GM23338 (cell line): ENCODE measurements around the gene PRTFDC1. TPM values are rescaled to one million over a fixed set of nuclear protein-coding genes. Genes with fewer than 3 reads are reported as not detected.

ENCODE experiments used
- ATAC-seq: fragments of 200-7000 bp; cut with Tn5 transposase; 3 replicates; pipeline ENCODE4 v1.9.1; 2020
- DNase-seq: peaks from one replicate; pipeline ENCODE4 v3.0.0-alpha.2; 2015; ENCODE audit warnings: low spot score
- H2AFZ ChIP-seq: fragments of 200-600 bp; sonication (generic); 2 replicates; pipeline ENCODE4 v1.8.0; 2016; ENCODE audit warnings: antibody characterized with exemption, mild to moderate bottlenecking, moderate library complexity
- H3F3A ChIP-seq: fragments of 200-600 bp; sonication (generic); replicated peaks from 2 replicates; pipeline ENCODE4 v1.8.0; 2017; ENCODE audit warnings: antibody characterized with exemption, mixed run types, low read depth
- H3K27ac ChIP-seq: fragments of 200-600 bp; sonication (generic); 2 replicates; pipeline ENCODE4 v1.6.1; 2016; ENCODE audit warnings: low read depth
- H3K27me3 ChIP-seq: fragments of 200-600 bp; sonication (generic); 2 replicates; pipeline ENCODE4 v1.8.0; 2016; ENCODE audit warnings: mild to moderate bottlenecking, mixed run types, moderate library complexity; ENCODE audit not compliant: insufficient read depth
- H3K36me3 ChIP-seq: fragments of 200-600 bp; sonication (generic); 2 replicates; pipeline ENCODE4 v1.8.0; 2016; ENCODE audit warnings: mild to moderate bottlenecking; ENCODE audit not compliant: insufficient read depth
- H3K4me1 ChIP-seq: fragments of 200-600 bp; sonication (generic); 2 replicates; pipeline ENCODE4 v1.8.0; 2016; ENCODE audit warnings: mild to moderate bottlenecking, moderate library complexity; ENCODE audit not compliant: insufficient read depth
- H3K4me2 ChIP-seq: fragments of 200-600 bp; sonication (generic); 2 replicates; pipeline ENCODE4 v1.7.1; 2017; ENCODE audit warnings: mixed run types
- H3K4me3 ChIP-seq: fragments of 200-600 bp; sonication (generic); 2 replicates; pipeline ENCODE4 v1.6.1; 2016; ENCODE audit warnings: mixed run types
- H3K79me2 ChIP-seq: fragments of 200-600 bp; sonication (generic); replicated peaks from 2 replicates; pipeline ENCODE4 v1.8.0; 2017; ENCODE audit warnings: mild to moderate bottlenecking; ENCODE audit not compliant: insufficient read depth
- H3K9me2 ChIP-seq: fragments of 200-600 bp; sonication (generic); 2 replicates; pipeline ENCODE4 v1.8.0; 2017; ENCODE audit not compliant: insufficient read depth
- H4K20me1 ChIP-seq: fragments of 200-600 bp; sonication (generic); replicated peaks from 2 replicates; pipeline ENCODE4 v1.8.0; 2017; ENCODE audit warnings: mild to moderate bottlenecking; ENCODE audit not compliant: insufficient read depth
- H3K27ac Mint-ChIP-seq: 2 replicates; pipeline ENCODE4 v1.8.0; 2020; ENCODE audit warnings: inconsistent platforms, mild to moderate bottlenecking, moderate library complexity, mixed read lengths
- H3K27me3 Mint-ChIP-seq: 3 replicates; pipeline ENCODE4 v1.8.0; 2022; ENCODE audit warnings: low read depth, mild to moderate bottlenecking, moderate library complexity, mixed read lengths, inconsistent platforms; ENCODE audit not compliant: insufficient read depth, poor library complexity
- H3K36me3 Mint-ChIP-seq: 3 replicates; pipeline ENCODE4 v1.8.0; 2021; ENCODE audit warnings: low read depth, mild to moderate bottlenecking, inconsistent platforms, moderate library complexity, mixed read lengths
- H3K4me1 Mint-ChIP-seq: 3 replicates; pipeline ENCODE4 v1.8.0; 2020; ENCODE audit warnings: mild to moderate bottlenecking, inconsistent platforms, mixed read lengths
- H3K4me3 Mint-ChIP-seq: 3 replicates; pipeline ENCODE4 v1.8.0; 2021; ENCODE audit warnings: moderate library complexity, mild to moderate bottlenecking, inconsistent platforms, mixed read lengths
- H3K9me3 Mint-ChIP-seq: 3 replicates; pipeline ENCODE4 v1.8.0; 2020; ENCODE audit warnings: moderate library complexity, mild to moderate bottlenecking, inconsistent platforms, mixed read lengths
- CREB1 ChIP-seq: fragments of 250-450 bp; sonication (Bioruptor Pico); IDR thresholded peaks from 2 replicates; pipeline ENCODE4 v1.5.0; 2020; ENCODE audit warnings: low read depth, mild to moderate bottlenecking, moderate library complexity
- EZH2 ChIP-seq: fragments of 200-600 bp; sonication (generic); IDR thresholded peaks from one replicate; pipeline ENCODE4 v1.8.0; 2017; ENCODE audit warnings: antibody characterized with exemption, mild to moderate bottlenecking, low read depth; ENCODE audit not compliant: unreplicated experiment
- EZH2phosphoT487 ChIP-seq: fragments of 200-600 bp; sonication (generic); IDR thresholded peaks from one replicate; pipeline ENCODE4 v1.8.1; 2018; ENCODE audit warnings: antibody characterized with exemption; ENCODE audit not compliant: unreplicated experiment
- JUNB ChIP-seq: IDR thresholded peaks from one replicate; pipeline ENCODE4 v1.6.1; 2016; ENCODE audit warnings: antibody characterized with exemption; ENCODE audit not compliant: unreplicated experiment
- NANOG ChIP-seq: IDR thresholded peaks from 2 replicates; pipeline ENCODE4 v1.6.1; 2016; ENCODE audit warnings: antibody characterized with exemption, borderline replicate concordance
- POLR2AphosphoS5 ChIP-seq: IDR thresholded peaks from 2 replicates; pipeline ENCODE4 v1.6.1; 2016; ENCODE audit warnings: antibody characterized with exemption, low read depth
- ZNF331 ChIP-seq: fragments of 250-450 bp; sonication (Bioruptor Pico); IDR thresholded peaks from 2 replicates; pipeline ENCODE4 v1.5.0; 2020; ENCODE audit warnings: low read depth, mild to moderate bottlenecking, moderate library complexity
- polyA plus RNA-seq: library from polyadenylated mRNA; unstranded; fragments of >200 nt; fragmentation: Nextera tagmentation; extraction: Ambion mirVana; gene quantifications from 2 replicates; pipeline ENCODE4 v1.2.1, GENCODE V29; 2016
- total RNA-seq: library from RNA; depleted of rRNA; stranded (reverse); fragments of >200 nt; shearing (Covaris generic); gene quantifications from 2 replicates; pipeline ENCODE4 v1.2.3, GENCODE V29; 2014
- TF ChIP-seq, protein P1 (sequence below): IDR thresholded peaks from one replicate; pipeline ENCODE4 v1.6.1; 2018; ENCODE audit warnings: antibody characterized with exemption; ENCODE audit not compliant: unreplicated experiment
- TF ChIP-seq, protein P2 (sequence below), 2 experiments: fragments of 200-600 bp in 1 of 2; sonication (generic) in 1 of 2; conservative IDR thresholded peaks; 2 replicates each; pipeline versions ENCODE4 v1.5.1 to v1.6.1; 2016 to 2017; ENCODE audit warnings: antibody characterized with exemption in 2 of 2, low read depth in 2 of 2, mild to moderate bottlenecking in 2 of 2, moderate library complexity in 1 of 2
- TF ChIP-seq, protein P3 (sequence below): IDR thresholded peaks from 2 replicates; pipeline ENCODE4 v1.6.1; 2016; ENCODE audit warnings: antibody characterized with exemption

The PRTFDC1 gene
- total and polyA plus RNA-seq, 2 experiments from 2014 or later = 7.9 to 9.1 TPM

DNA sequence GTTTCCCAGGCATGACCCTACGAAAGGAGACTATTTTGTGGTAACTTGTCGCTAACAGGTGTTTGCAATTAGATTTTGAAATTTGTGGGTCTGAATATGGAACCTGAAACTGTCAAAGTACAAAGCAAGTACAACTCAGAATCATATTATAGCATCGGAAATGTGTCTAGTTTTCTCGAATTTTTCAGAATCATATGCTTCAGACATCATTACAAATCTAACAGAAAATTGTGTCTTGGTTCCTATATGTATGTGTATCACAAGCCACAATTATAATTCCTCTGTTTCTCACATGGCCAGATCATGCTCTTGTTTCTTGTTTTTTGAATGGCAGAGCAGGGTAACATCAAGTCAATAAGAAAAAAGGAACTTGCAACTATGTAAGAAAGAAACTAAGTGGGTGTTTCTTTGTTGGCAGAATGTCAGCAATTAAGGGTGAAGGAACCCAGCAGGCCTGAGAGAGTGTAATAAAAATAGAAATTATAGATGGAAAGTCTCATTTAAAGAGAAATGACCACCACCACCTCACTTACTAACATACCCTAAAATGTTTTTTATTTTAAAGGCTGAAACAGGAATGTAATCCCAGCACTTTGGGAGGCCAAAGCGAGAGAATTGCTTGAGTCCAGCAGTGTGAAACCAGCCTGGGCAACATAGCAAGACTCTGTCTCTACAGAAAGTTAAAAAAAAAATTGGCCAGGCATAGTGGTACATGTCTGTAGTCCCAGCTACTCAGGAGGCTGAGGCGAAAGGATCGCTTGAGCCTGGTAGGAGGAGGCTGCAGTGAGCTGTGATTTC, 51.3 kb downstream of the PRTFDC1 start (continued):
- TF ChIP-seq, protein P1, sequence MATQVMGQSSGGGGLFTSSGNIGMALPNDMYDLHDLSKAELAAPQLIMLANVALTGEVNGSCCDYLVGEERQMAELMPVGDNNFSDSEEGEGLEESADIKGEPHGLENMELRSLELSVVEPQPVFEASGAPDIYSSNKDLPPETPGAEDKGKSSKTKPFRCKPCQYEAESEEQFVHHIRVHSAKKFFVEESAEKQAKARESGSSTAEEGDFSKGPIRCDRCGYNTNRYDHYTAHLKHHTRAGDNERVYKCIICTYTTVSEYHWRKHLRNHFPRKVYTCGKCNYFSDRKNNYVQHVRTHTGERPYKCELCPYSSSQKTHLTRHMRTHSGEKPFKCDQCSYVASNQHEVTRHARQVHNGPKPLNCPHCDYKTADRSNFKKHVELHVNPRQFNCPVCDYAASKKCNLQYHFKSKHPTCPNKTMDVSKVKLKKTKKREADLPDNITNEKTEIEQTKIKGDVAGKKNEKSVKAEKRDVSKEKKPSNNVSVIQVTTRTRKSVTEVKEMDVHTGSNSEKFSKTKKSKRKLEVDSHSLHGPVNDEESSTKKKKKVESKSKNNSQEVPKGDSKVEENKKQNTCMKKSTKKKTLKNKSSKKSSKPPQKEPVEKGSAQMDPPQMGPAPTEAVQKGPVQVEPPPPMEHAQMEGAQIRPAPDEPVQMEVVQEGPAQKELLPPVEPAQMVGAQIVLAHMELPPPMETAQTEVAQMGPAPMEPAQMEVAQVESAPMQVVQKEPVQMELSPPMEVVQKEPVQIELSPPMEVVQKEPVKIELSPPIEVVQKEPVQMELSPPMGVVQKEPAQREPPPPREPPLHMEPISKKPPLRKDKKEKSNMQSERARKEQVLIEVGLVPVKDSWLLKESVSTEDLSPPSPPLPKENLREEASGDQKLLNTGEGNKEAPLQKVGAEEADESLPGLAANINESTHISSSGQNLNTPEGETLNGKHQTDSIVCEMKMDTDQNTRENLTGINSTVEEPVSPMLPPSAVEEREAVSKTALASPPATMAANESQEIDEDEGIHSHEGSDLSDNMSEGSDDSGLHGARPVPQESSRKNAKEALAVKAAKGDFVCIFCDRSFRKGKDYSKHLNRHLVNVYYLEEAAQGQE = no peak
- TF ChIP-seq, protein P2, sequence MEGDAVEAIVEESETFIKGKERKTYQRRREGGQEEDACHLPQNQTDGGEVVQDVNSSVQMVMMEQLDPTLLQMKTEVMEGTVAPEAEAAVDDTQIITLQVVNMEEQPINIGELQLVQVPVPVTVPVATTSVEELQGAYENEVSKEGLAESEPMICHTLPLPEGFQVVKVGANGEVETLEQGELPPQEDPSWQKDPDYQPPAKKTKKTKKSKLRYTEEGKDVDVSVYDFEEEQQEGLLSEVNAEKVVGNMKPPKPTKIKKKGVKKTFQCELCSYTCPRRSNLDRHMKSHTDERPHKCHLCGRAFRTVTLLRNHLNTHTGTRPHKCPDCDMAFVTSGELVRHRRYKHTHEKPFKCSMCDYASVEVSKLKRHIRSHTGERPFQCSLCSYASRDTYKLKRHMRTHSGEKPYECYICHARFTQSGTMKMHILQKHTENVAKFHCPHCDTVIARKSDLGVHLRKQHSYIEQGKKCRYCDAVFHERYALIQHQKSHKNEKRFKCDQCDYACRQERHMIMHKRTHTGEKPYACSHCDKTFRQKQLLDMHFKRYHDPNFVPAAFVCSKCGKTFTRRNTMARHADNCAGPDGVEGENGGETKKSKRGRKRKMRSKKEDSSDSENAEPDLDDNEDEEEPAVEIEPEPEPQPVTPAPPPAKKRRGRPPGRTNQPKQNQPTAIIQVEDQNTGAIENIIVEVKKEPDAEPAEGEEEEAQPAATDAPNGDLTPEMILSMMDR (conservative IDR thresholded peaks at IDR 0.05; ENCODE audit: low read depth in 2 of 2) = no peak
- TF ChIP-seq EZH2phosphoT487 (no peak), POLR2AphosphoS5 (no peak), JUNB (no peak), EZH2 (no peak)

DNA sequence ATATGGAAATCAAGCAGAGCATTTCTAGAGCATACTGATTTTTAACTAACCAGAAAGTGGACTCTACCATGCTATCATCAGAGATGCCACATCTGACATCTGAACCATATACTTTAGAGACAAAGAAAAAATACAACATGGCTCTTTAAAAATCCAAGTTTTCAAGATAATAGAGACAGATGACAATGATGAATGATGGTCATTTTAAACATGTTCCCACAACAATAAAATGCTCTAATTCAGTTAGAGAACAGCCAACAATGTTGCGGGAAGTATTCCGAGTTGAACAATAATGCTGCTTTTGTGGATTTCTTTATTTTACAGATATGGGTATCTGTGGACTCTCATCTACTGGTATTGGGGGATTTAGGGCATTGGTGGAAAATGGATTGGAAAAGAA, 52.8 kb downstream of the PRTFDC1 start:
- Mint-ChIP-seq H3K4me3 (no peak overlapping the region; the same call in 2 of the 3 replicates), H3K27me3 (no peaks in the 10 kb centered on the region), H3K9me3 (no peaks in the 10 kb centered on the region), H3K4me1 (peaks cover 6% of the 10 kb centered on the region; the same call in 2 of the 3 replicates), H3K36me3 (no peaks in the 10 kb centered on the region), H3K27ac (no peak overlapping the region)
- ATAC-seq = no peak
- Histone ChIP-seq H2AFZ (no peak overlapping the region), H3K27me3 (no peaks in the 10 kb centered on the region), H4K20me1 (no peaks in the 10 kb centered on the region), H3K4me2 (no peak overlapping the region), H3K4me3 (no peak overlapping the region), H3K9me2 (no peaks in the 10 kb centered on the region), H3K79me2 (no peaks in the 10 kb centered on the region), H3K27ac (no peak overlapping the region), H3F3A (no peaks in the 10 kb centered on the region), H3K4me1 (peaks cover 5% of the 10 kb centered on the region; the same call in 1 of the 2 replicates), H3K36me3 (no peaks in the 10 kb centered on the region)
- no peak for DNase-seq
- TF ChIP-seq JUNB = no peak
- no peak for TF ChIP-seq NANOG
- TF ChIP-seq EZH2phosphoT487 = no peak
- TF ChIP-seq POLR2AphosphoS5 = no peak
- TF ChIP-seq, protein P1 = no peak
- TF ChIP-seq, protein P3, sequence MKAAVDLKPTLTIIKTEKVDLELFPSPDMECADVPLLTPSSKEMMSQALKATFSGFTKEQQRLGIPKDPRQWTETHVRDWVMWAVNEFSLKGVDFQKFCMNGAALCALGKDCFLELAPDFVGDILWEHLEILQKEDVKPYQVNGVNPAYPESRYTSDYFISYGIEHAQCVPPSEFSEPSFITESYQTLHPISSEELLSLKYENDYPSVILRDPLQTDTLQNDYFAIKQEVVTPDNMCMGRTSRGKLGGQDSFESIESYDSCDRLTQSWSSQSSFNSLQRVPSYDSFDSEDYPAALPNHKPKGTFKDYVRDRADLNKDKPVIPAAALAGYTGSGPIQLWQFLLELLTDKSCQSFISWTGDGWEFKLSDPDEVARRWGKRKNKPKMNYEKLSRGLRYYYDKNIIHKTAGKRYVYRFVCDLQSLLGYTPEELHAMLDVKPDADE = no peak
- no peak for TF ChIP-seq CREB1
- no peak for TF ChIP-seq ZNF331 (CRISPR knock-in tag)
- TF ChIP-seq, protein P2 (conservative IDR thresholded peaks at IDR 0.05; ENCODE audit: low read depth in 2 of 2) = no peak
- TF ChIP-seq EZH2 = no peak
